GM23248 (cell line): Measurements from ENCODE around the gene ANXA5. TPM values are rescaled to one million over a fixed set of nuclear protein-coding genes. Genes with fewer than 3 reads are reported as not detected.
A peak's percentile ranks its signal among the peaks of the same experiment; 100 is the strongest.

Source experiments
- DNase-seq: peaks from one replicate; pipeline ENCODE4 v3.0.0-alpha.2; 2015
- H2AFZ ChIP-seq: fragments of 200-600 bp; sonication (generic); 2 replicates; pipeline ENCODE4 v1.6.1; 2016; ENCODE audit warnings: antibody characterized with exemption
- H3F3A ChIP-seq: fragments of 200-600 bp; sonication (generic); 2 replicates; pipeline ENCODE4 v1.6.1; 2016; ENCODE audit warnings: mild to moderate bottlenecking, antibody characterized with exemption, mixed run types; ENCODE audit not compliant: insufficient read depth
- H3K27ac ChIP-seq: fragments of 200-600 bp; sonication (generic); 2 replicates; pipeline ENCODE4 v1.5.1; 2016; ENCODE audit warnings: mild to moderate bottlenecking
- H3K27me3 ChIP-seq: fragments of 200-600 bp; sonication (generic); replicated peaks from 2 replicates; pipeline ENCODE4 v1.6.1; 2016; ENCODE audit warnings: mild to moderate bottlenecking; ENCODE audit not compliant: insufficient read depth
- H3K36me3 ChIP-seq: fragments of 200-600 bp; sonication (generic); 2 replicates; pipeline ENCODE4 v1.6.1; 2016; ENCODE audit warnings: low read depth, mild to moderate bottlenecking
- H3K4me1 ChIP-seq: fragments of 200-600 bp; sonication (generic); 2 replicates; pipeline ENCODE4 v1.6.1; 2016; ENCODE audit warnings: mild to moderate bottlenecking; ENCODE audit not compliant: insufficient read depth
- H3K4me2 ChIP-seq: fragments of 200-600 bp; sonication (generic); one replicate; pipeline ENCODE4 v1.6.1; 2016; ENCODE audit warnings: mild to moderate bottlenecking; ENCODE audit not compliant: unreplicated experiment
- H3K4me3 ChIP-seq: fragments of 200-600 bp; sonication (generic); 2 replicates; pipeline ENCODE4 v1.5.1; 2016; ENCODE audit warnings: mild to moderate bottlenecking
- H3K79me2 ChIP-seq: fragments of 200-600 bp; sonication (generic); 2 replicates; pipeline ENCODE4 v1.6.1; 2016; ENCODE audit warnings: mild to moderate bottlenecking; ENCODE audit not compliant: insufficient read depth
- H3K9ac ChIP-seq: fragments of 200-600 bp; sonication (generic); 2 replicates; pipeline ENCODE4 v1.6.1; 2016; ENCODE audit warnings: mild to moderate bottlenecking
- H3K9me2 ChIP-seq: fragments of 200-600 bp; sonication (generic); 2 replicates; pipeline ENCODE4 v1.6.1; 2016; ENCODE audit warnings: mixed run types, mild to moderate bottlenecking, moderate library complexity; ENCODE audit not compliant: insufficient read depth
- H3K9me3 ChIP-seq: fragments of 200-600 bp; sonication (generic); one replicate; pipeline ENCODE4 v1.6.1; 2017; ENCODE audit warnings: low read depth
- H4K20me1 ChIP-seq: fragments of 200-600 bp; sonication (generic); 2 replicates; pipeline ENCODE4 v1.6.0; 2016; ENCODE audit not compliant: insufficient read depth
- EZH2 ChIP-seq: fragments of 200-600 bp; sonication (generic); IDR thresholded peaks from 2 replicates; pipeline ENCODE4 v1.6.1; 2018; ENCODE audit warnings: antibody characterized with exemption, mild to moderate bottlenecking; ENCODE audit not compliant: insufficient read depth, poor library complexity, severe bottlenecking
- EZH2phosphoT487 ChIP-seq: fragments of 200-600 bp; sonication (generic); IDR thresholded peaks from 2 replicates; pipeline ENCODE4 v1.6.1; 2018; ENCODE audit warnings: antibody characterized with exemption, moderate library complexity, mild to moderate bottlenecking, low read depth; ENCODE audit not compliant: insufficient read depth
- whole genome bisulfite sequencing, 2 experiments: methylation state at CpG; one replicate each; pipeline ENCODE4 v1.1.6; 2015 to 2017; ENCODE audit warnings: low lambda C conversion rate in 2 of 2, low coverage in 1 of 2; ENCODE audit errors: missing lambda C conversion rate in 2 of 2; 5-methylcytosine and 5-hydroxymethylcytosine counted together
- in situ Hi-C: fragments of 300-500 bp; cut with MboI; formaldehyde crosslinking; loops from 2 replicates; pipeline ENCODE4 v1.15.0; 2020
- polyA plus RNA-seq: library from polyadenylated mRNA; unstranded; fragments of >200 nt; fragmentation: Nextera tagmentation; extraction: Ambion mirVana; gene quantifications from 2 replicates; pipeline ENCODE4 v1.2.1, GENCODE V29; 2016
- total RNA-seq: library from RNA; depleted of rRNA; stranded (reverse); fragments of >200 nt; shearing (Covaris generic); gene quantifications from 2 replicates; pipeline ENCODE4 v1.2.3, GENCODE V29; 2014

Gene ANXA5
- total and polyA plus RNA-seq, 2 experiments from 2014 or later, result 1,082 to 1,730 TPM

- peaks cover 61% of the 10 kb centered on the region for H3F3A ChIP-seq
- TF ChIP-seq EZH2phosphoT487, result no peak
- TF ChIP-seq EZH2, result no peak
- H3K9me2 ChIP-seq, result no peaks in the 10 kb centered on the region
- peak overlapping the region; percentile 82 for H3K4me2 ChIP-seq
- H4K20me1 ChIP-seq, result peaks cover 30% of the 10 kb centered on the region; the same call in 1 of the 2 replicates
- in situ Hi-C loops, result no loop called here
- DNase-seq, result no peak
- H3K79me2 ChIP-seq, result peaks cover 90% of the 10 kb centered on the region
- no peaks in the 10 kb centered on the region for H3K27me3 ChIP-seq
- H3K4me3 ChIP-seq, result 0 out of 2 replicates have a peak overlapping the region, but pooled peaks have one; percentile 61
- 79 to 87% methylated on average over 2 of the region's 2 CpGs for WGBS, 2 experiments
- no peaks in the 10 kb centered on the region for H3K9me3 ChIP-seq
- peak overlapping the region; percentile 93; the same call in 1 of the 2 replicates for H3K27ac ChIP-seq
- H3K4me1 ChIP-seq, result peaks cover 60% of the 10 kb centered on the region
- H2AFZ ChIP-seq, result no peak overlapping the region
- 0 out of 2 replicates have a peak overlapping the region, but pooled peaks have one; percentile 79 for H3K9ac ChIP-seq
- H3K36me3 ChIP-seq, result peaks cover 56% of the 10 kb centered on the region
Observed at GRCh38 chr4:121688701-121689100, 8.1 kb downstream of the ANXA5 start.

DNA sequence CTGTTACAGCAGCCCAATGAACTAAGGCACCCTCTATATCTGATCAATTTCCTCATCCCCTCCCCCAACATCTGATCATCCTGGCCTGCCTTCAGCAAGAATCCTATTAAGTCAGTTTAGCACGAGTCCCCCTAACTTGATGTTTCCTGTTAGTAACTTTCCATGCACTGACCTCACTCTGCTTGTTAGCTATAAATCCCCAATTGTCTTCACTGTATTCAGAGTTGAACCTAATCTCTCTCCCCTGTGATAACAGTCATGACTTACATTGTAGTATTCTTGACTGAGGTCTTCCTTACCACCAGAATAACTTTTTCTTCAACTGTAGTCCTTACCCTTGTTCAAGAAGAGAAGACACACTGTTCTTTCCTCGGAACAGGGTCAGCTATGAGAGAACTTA is 8.5 kb downstream of the ANXA5 start:
- in situ Hi-C loops, result no loop called here
- Histone ChIP-seq H3K9me3 (no peaks in the 10 kb centered on the region), H3K36me3 (peaks cover 60% of the 10 kb centered on the region), H2AFZ (no peak overlapping the region), H3K4me1 (peaks cover 57% of the 10 kb centered on the region), H3K79me2 (peaks cover 90% of the 10 kb centered on the region), H3K27me3 (no peaks in the 10 kb centered on the region), H3K27ac (peak overlapping the region; percentile 93; the same call in 1 of the 2 replicates), H4K20me1 (peaks cover 30% of the 10 kb centered on the region; the same call in 1 of the 2 replicates), H3K9ac (no peak overlapping the region), H3K4me2 (peak overlapping the region; percentile 82), H3K4me3 (no peak overlapping the region), H3K9me2 (no peaks in the 10 kb centered on the region), H3F3A (peaks cover 56% of the 10 kb centered on the region)
- 51 to 56% methylated on average over 2 of the region's 2 CpGs for WGBS, 2 experiments
- DNase-seq, result no peak
- TF ChIP-seq EZH2phosphoT487, result no peak
- TF ChIP-seq EZH2, result no peak

GRCh38 chr4:121686255-121686654 is 10.5 kb downstream of the ANXA5 start:
- WGBS, 2 experiments, result 80 to 83% methylated on average over 6 of the region's 6 CpGs
- peaks cover 53% of the 10 kb centered on the region for H3F3A ChIP-seq
- no peaks in the 10 kb centered on the region for H3K9me2 ChIP-seq
- H2AFZ ChIP-seq, result no peak overlapping the region
- peaks cover 93% of the 10 kb centered on the region for H3K79me2 ChIP-seq
- no peak for DNase-seq
- TF ChIP-seq EZH2 (no peak), EZH2phosphoT487 (no peak)
- in situ Hi-C loops, result no loop called here
- H3K4me2 ChIP-seq, result no peak overlapping the region
- H3K9me3 ChIP-seq, result no peaks in the 10 kb centered on the region
- peaks cover 38% of the 10 kb centered on the region for H3K4me1 ChIP-seq
- peaks cover 35% of the 10 kb centered on the region for H4K20me1 ChIP-seq
- H3K27ac ChIP-seq, result no peak overlapping the region
- no peaks in the 10 kb centered on the region for H3K27me3 ChIP-seq
- H3K9ac ChIP-seq, result no peak overlapping the region
- H3K36me3 ChIP-seq, result peaks cover 68% of the 10 kb centered on the region
- H3K4me3 ChIP-seq, result no peak overlapping the region

DNA sequence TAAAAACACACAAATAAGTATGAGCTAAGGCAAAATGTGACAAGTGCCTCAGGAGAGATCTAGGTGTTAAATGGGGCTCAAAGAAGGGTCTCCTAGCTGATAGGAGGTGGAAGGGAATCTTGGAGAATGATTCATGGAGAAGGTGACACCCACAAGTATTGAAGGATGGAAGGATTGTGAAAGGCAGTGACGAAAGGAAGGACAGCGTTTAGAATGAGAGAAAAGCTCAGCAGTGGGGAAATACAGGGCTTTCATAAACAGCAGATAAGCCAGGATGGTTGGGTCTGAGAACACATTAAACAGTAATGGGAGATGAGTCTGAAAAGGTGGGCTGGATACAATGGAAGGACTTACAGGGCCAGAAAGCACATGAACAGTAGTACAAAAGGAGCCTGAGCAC is 11.5 kb downstream of the ANXA5 start:
- Histone ChIP-seq H3K9me3 (no peaks in the 10 kb centered on the region), H4K20me1 (peaks cover 35% of the 10 kb centered on the region), H2AFZ (no peak overlapping the region), H3K27me3 (no peaks in the 10 kb centered on the region), H3K4me2 (no peak overlapping the region), H3K27ac (no peak overlapping the region), H3K36me3 (peaks cover 78% of the 10 kb centered on the region), H3K4me3 (no peak overlapping the region), H3K4me1 (peaks cover 31% of the 10 kb centered on the region), H3K9me2 (no peaks in the 10 kb centered on the region), H3K79me2 (peaks cover 100% of the 10 kb centered on the region), H3K9ac (no peak overlapping the region), H3F3A (peaks cover 55% of the 10 kb centered on the region)
- in situ Hi-C loops, result no loop called here
- TF ChIP-seq EZH2phosphoT487, result no peak
- TF ChIP-seq EZH2, result no peak
- no peak for DNase-seq
- WGBS, 2 experiments, result 93 to 99% methylated on average over 2 of the region's 2 CpGs

GRCh38 chr4:121684561-121684960 is 12.2 kb downstream of the ANXA5 start:
- H3K9me3 ChIP-seq, result no peaks in the 10 kb centered on the region
- H3K27me3 ChIP-seq, result no peaks in the 10 kb centered on the region
- H3K79me2 ChIP-seq, result peaks cover 100% of the 10 kb centered on the region
- no peak overlapping the region for H2AFZ ChIP-seq
- WGBS, 2 experiments, result 77 to 83% methylated on average over 8 of the region's 8 CpGs
- no peak overlapping the region for H3K27ac ChIP-seq
- H3K9ac ChIP-seq, result no peak overlapping the region
- no peak for TF ChIP-seq EZH2
- no peak for TF ChIP-seq EZH2phosphoT487
- DNase-seq, result no peak
- H3K36me3 ChIP-seq, result peaks cover 83% of the 10 kb centered on the region
- H3K9me2 ChIP-seq, result no peaks in the 10 kb centered on the region
- H3K4me2 ChIP-seq, result no peak overlapping the region
- H3F3A ChIP-seq, result peaks cover 54% of the 10 kb centered on the region
- peaks cover 24% of the 10 kb centered on the region for H3K4me1 ChIP-seq
- H3K4me3 ChIP-seq, result no peak overlapping the region
- H4K20me1 ChIP-seq, result peaks cover 32% of the 10 kb centered on the region
- in situ Hi-C loops, result no loop called here
